K562 (cell line): Measurements from ENCODE around the gene NGRN. TPM values are rescaled to one million over a fixed set of nuclear protein-coding genes. Genes with fewer than 3 reads are reported as not detected.

ENCODE experiments used
- CUX1 ChIP-seq: fragments of 200-800 bp; sonication (Bioruptor generic); IDR thresholded peaks from 2 replicates; pipeline ENCODE4 v1.6.1; 2016; ENCODE audit warnings: missing genetic modification characterization, missing compliant biosample characterization
- E2F8 ChIP-seq: fragments of 450-650 bp; IDR thresholded peaks from 2 replicates; pipeline ENCODE4 v1.7.1; 2018; ENCODE audit warnings: mild to moderate bottlenecking, low read depth; ENCODE audit not compliant: partially characterized antibody
- GATA2 ChIP-seq: sonication (generic); formaldehyde crosslinking; IDR thresholded peaks from 2 replicates; pipeline ENCODE4 v1.4.0; 2020; ENCODE audit warnings: mild to moderate bottlenecking, missing genetic modification reagents
- TBP ChIP-seq: optimal IDR thresholded peaks from 2 replicates; pipeline ENCODE3; 2011; ENCODE audit warnings: low read depth, low read length, improper control_type of control experiment
- THRAP3 ChIP-seq: fragments of 450-650 bp; IDR thresholded peaks from 2 replicates; pipeline ENCODE4 v1.6.1; 2016; ENCODE audit warnings: mild to moderate bottlenecking, inconsistent platforms, borderline replicate concordance
- UBTF ChIP-seq, 2 experiments: IDR thresholded peaks; 2 replicates each; pipeline ENCODE4 v1.6.1; 2012; ENCODE audit warnings: improper control_type of control experiment in 2 of 2, low read depth in 2 of 2, low read length in 2 of 2, borderline replicate concordance in 1 of 2
- ZHX1 ChIP-seq: fragments of 150-350 bp; conservative IDR thresholded peaks from 2 replicates; pipeline ENCODE4 v1.6.1; 2014; ENCODE audit warnings: low read length
- polyA plus RNA-seq, 8 experiments: library from polyadenylated mRNA; depleted of rRNA in 4 of 8; stranded (reverse) in 5 of 8; unstranded in 3 of 8; fragments of >200 nt; fragmentation: Nextera tagmentation in 2 of 8; fragmentation: Illumina TruSeq in 1 of 8; extraction: Ambion mirVana in 2 of 8; extraction: Trizol in 1 of 8; gene quantifications; 2 replicates each; pipeline versions ENCODE4 v1.2.1 to v1.2.3, GENCODE V29; 2011 to 2014; ENCODE audit warnings: inconsistent platforms in 1 of 8, missing spikeins in 1 of 8
- total RNA-seq, 7 experiments: library from RNA; depleted of rRNA in 6 of 7; stranded (reverse); fragments of >200 nt in 6 of 7; fragmentation: Illumina TruSeq in 2 of 7; extraction: Trizol in 2 of 7; gene quantifications; 2 replicates each; pipeline versions ENCODE4 v1.2.1 to v1.2.3, GENCODE V29; 2011 to 2021; ENCODE audit warnings: low replicate concordance in 1 of 7

NGRN gene
- total and polyA plus RNA-seq, 9 of the 15 experiments (the other 6 are each of a cell fraction or from before 2014, with no cell fraction given), result 14.0 to 73.4 (median 60.0) TPM

GRCh38 chr15:90265271-90266060, at the start of gene NGRN (continued):
- TF ChIP-seq UBTF (IDR thresholded peaks at IDR 0.05; ENCODE audit: borderline replicate concordance in 1 of 2, low read depth in 2 of 2, low read length in 2 of 2) (peak; percentile 90; a peak in 3 of 4 replicates), TBP (peak; percentile 83), E2F8 (peak; percentile 92), CUX1 (no peak), GATA2 (no peak), THRAP3 (no peak), ZHX1 (0 out of 2 replicates have a peak, but pooled peaks have one; percentile 22)
